Activated CD8-positive, alpha-beta memory T cell treated with anti-CD3 and anti-CD28 coated beads, Interleukin-2, amount 50 U/mL, for 24 hours (primary cell): ENCODE measurements around the gene CAPN11.

Source experiments
- DNase-seq: peaks from one replicate; pipeline ENCODE4 v3.0.0-alpha.2; 2020; ENCODE audit errors: extremely low read depth

The CAPN11 gene

GRCh38 chr6:44211284-44211683, 52.7 kb downstream of the CAPN11 start:
- no peak for DNase-seq

DNA sequence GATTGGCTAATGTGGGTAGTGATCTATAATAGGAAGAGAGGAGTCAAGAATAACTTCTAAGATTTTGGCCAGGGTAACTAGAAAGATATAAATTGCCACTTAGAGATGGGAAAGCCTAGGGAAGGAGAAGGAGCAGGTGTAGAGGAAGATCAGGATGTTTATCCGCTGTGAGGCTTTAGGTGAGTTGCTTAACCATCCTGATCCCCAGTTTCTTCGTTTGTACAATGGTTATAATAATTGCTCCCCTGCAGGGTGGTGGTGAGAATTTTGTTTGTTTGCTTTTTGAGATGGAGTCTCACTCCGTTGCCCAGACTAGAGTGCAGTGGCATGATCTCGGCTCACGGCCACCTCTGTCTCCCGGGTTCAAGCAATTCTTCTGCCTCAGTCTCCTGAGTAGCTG, 55.7 kb downstream of the CAPN11 start:
- no peak for DNase-seq

- DNase-seq = no peak
Observed at GRCh38 chr6:44216677-44217331, 58.2 kb downstream of the CAPN11 start, which contains the start of gene MYMX. TSS of gene MYMX (plus strand) at chr6:44216926. CDS start at chr6:44217472, 546 bp downstream.

GRCh38 chr6:44217332-44218143, 58.9 kb downstream of the CAPN11 start:
- no peak for DNase-seq

DNA sequence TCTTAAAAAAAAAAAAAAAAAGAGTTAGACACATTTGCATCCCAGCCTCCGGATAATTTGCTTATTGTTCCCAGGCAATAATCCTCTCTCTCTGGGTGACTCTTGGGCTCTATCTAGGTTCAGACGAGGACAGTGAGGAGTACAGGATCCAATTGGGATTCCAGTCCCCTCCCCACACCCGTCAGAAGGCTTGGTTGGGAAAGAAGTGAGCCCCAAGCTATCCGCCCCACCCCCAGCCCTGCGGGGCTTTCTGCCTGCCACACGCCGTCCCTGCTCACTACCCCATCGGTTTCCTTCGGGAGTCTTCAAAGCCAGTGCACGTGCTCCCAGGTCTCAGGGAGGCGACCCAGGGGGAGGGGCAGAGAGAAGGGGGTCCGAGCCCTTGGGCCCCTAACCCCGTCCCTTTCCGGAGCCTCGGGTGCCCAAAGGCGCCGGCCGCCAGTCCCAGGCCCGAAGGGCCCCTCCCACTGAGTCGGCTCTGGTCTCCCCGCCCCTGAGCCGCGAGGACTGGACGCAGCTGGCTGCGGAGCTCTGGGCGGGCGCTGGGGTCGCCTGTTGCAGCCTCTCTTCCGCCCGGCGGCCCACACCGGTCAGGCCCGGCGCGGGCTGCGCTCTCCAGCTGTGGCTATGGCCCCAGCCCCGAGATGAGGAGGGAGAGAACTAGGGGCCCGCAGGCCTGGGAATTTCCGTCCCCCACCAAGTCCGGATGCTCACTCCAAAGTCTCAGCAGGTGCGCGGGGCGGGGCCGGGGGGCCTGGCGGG, 60.6 kb downstream of the CAPN11 start:
- DNase-seq = no peak

DNA sequence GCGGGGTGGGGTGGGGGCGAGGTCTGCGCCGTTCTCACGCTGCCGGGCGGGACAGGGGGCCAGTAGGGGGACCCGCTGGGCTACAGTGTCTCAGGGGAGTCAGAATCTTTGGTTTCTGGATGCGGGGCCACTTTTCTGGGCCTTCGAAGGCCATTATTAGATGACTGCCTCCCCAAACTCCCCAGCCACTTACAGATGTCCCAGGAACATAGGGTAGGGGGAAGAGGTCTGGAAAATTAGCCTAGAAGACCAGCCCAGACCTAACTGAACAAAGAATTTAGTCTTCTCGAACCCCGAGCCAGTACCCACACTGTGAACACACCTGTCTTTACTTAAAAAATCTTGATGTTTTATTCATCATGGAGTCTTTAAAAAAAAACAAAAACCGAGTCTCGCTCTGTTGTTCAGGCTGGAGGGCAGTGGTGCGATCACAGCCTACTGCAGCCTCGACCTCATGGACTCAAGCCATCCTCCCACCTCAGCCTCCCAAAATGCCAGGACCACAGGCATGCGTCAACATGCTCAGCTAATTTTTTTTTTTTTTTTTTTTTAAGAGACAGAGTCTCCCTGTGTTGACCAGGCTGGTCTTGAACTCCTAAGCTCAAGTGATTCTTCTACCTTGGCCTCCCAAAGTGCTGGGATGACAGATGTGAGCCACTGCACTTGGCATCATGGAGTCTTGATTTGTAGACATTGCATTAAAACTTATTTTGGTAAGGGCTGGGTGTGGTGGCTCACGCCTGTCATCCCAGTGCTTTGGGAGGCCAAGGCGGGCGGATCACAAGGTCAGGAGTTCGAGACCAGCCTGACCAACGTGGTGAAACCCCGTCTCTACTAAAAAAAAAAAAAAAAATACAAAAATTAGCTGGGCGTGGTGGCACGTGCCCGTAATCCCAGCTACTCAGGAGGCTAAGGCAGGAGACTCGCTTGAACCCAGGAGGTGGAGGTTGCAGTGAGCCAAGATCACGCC, 61.5 kb downstream of the CAPN11 start:
- DNase-seq = no peak

DNA sequence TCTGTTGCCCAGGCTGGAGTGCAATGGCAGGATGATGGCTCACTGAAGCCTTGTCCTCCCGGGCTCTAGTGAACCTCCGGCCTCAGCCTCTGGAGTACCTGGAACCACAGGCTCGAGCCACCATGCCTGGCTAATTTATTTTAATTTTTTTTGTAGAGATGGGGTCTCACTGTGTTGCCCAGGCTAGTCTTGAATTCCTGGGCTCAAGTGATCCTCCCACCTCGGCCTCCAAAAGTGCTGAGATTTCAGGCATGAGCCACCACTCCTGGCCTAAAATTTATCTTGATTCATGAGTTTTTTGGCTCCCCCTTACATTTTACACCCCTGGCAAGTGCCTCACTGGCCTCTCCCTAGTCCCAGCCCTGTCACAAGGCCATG, 62.3 kb downstream of the CAPN11 start:
- no peak for DNase-seq

DNA sequence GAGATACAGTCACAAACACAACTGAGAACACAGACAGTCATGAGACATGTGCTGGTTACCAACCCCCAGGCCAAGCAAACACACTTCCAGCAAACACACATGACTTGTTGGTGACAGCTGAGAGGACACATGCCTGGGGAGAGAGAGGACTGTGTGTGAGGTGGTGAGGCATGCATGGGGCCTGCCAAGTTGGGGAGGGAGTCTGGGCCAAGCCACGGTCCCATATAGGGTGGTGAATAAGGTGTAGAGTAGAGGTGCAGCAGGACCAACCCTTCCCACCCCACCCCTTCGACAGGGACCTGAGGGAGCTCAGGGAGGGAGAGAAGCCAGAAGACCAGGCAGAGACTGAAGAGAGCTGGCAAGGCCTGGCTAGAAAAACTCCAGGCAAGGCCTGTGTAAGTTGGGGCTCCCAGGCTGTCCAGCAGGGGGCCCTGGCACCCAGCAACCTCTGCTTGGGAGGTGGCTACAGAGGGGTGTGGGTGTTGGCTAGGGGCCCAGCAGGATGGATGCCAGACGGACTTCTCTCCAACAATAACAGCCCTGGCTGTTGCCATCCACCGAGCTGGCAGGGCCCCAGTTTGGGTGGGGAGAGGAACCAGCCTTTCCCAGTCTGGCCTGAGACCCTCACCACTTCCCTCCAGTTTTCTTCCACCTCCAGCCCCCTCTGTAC, 62.8 kb downstream of the CAPN11 start:
- peak; percentile 35 for DNase-seq

DNA sequence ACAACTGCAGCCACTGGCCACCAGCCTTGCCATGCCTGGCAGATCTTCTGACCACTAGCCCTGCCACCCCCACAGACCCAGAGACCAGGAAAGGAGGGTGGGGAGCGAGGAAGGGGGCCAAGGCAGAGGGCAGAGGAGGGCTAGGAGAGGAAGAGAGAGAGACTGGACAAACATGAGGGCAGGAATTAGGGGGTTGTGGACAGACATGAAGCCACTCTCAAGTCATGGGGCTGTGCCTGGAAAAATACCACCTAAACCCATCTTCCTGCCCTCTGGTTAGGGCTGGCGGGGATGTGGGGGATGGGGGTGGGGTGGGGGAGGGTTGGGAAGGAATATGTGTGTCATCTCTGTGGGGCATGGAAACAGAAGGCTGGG, 63.3 kb downstream of the CAPN11 start:
- DNase-seq = no peak

DNA sequence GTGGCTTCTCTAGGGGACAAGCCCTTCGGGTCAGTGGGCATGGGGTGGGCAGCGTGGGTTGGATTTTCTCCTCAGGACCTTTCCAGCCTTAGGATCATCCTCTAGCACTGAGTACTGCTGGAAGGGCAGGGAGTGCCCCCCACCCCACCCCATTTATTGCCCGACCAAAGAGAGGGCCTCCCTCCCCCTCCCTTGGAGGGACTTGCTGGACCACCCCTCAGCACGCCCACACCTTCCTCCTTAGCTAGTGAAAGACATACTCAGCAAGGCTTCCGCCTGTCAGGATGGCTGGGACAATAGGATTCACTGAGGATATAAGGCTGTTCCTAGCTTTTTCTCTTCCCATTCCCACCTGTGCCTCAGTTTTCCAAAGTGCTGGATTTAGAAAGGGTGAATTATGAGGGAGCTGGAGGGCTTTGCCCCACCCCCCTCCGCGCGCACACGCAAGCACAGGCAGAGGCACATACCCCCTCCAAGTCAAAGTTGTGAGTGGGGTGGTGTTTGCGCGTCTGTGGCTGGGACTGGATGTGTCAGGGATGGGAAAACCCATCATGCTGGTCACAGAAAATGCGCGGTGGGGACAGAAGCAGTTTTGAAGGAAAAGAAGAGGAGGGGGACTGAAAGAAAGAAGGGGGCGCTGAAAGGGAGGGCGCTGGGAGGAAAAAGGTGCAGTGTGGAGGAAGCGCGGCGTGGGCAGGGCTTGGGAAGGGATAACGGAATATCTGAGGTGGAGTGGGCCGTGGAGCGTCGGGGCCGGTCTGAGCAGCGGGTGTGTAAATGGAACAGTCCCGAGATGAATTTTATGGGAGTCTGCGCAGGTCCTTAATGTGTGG, 64.1 kb downstream of the CAPN11 start:
- no peak for DNase-seq

- DNase-seq = peak; percentile 44
Observed at GRCh38 chr6:44223319-44224028, 64.9 kb downstream of the CAPN11 start, which contains the start of gene SLC29A1. TSS of gene SLC29A1 (plus strand) at chr6:44223595. CDS start at chr6:44227314, 3,719 bp downstream.

GRCh38 chr6:44224029-44224964, 65.7 kb downstream of the CAPN11 start:
- no peak for DNase-seq

- no peak for DNase-seq
Observed at GRCh38 chr6:44224965-44225305, 66.3 kb downstream of the CAPN11 start.

DNA sequence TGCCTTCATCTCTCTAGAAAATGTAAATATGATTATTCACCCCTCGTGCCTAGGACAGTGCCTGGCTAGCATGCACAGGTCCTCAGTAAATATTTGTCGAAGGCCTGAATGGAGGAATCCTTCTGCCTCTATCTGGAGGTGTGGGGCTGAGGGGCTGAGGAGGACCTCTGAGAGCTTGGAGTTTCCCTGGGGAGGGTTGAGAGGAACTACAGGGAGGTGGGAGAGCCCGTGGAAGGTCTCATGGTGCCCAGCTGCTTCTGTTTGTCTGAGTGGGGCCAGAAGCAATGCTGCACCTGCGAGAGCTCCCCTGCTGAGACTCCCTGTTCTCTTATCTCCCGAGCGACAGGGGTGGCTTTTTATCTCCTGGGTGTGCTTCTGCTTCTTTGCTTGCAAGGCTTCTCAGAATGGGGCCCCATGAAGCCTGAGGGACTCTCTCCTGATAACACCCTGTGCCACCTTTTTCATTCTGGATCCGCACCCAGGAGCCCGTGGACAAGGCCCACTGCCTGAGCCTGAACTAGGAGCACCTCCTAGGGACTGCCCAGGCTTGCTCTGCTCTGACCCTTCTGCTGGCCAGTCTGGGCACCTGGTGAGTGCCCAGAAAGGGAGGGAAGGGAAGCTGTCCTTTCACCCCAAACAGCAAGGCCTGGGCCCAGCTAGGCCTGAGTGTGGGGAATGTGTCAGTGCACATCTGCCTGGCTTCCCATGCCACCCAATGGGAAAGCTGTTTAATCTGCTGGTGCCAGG, 67.1 kb downstream of the CAPN11 start:
- DNase-seq = no peak

DNA sequence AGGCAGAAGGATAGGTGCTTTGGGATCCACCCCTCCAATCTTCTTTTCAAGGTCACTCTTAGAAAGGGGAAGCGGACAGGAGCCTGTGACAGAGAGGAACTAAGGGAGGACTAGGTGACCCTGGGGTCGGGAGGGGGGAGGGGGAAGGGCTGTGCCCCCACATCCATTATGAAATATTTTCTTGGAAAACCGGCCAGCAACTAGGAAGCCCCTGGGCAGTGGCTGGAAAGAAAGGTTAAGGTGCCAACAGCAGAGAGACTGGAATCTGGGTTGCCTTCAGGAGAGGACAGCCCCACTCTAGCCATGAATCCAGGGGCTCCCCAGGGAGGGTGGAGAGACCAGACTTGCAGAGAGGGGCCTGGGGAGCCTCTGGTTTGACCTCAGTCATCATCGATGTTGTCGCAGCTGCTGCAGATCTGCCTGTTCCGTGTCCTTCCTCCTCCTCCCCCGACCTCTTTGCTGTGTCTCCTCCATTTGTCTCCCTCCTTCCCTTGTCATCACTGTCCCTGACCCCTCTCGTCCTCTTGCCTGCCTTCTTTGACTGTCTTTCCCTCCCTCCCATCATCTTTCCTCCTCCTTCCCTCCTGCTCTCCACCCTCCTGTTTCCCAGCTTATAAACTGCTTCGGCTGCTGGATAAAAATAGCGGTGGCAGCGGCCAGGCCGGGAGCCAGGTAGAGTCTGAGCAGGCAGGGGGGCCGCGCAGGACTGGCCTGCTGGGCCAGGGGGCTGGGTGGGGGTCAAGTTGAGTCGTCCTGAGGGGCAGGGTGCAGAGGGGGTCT, 67.9 kb downstream of the CAPN11 start:
- DNase-seq = no peak

DNA sequence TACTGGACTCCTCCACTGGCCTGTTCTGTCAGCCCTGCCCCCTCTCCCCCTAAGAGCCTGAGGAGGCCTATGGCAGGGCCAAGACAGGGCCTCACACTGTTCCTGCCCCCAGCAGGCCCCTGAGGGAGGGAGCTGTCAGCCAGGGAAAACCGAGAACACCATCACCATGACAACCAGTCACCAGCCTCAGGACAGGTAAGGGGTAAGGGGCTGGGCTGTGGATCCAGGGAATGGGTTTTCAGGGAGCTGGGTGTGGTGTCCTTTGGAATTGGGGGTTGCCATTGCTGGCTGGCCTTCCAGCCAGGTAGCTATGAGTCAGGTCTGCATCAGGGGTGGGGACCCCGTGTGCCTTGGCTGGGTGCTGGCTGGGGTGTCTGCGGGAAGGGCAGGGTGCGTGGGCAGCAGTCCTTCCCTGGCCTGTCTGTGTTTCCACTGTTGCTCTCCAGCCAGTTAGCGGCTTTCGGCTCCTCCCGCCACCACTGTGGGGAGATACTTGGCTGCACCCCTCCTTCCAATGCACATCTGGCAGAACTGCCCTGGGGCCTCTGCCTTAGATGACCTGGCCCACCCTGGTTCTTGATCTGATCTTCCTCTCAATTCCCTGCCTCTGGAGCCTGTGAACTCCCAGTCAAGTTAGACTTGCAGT, 68.7 kb downstream of the CAPN11 start:
- DNase-seq = no peak
